Right cardiac atrium (tissue), 5 donors: ENCODE measurements around the gene SEL1L3. TPM values are rescaled to one million over a fixed set of nuclear protein-coding genes. Genes with fewer than 3 reads are reported as not detected.

Experiments used
- ATAC-seq, 2 donors: fragments of 200-7000 bp; cut with Tn5 transposase; one replicate each; pipeline versions ENCODE4 v1.8.0 to v1.9.1; 2020; ENCODE audit warnings: moderate library complexity in 2 of 2, mild to moderate bottlenecking in 1 of 2
- DNase-seq, 3 donors: peaks; one replicate each; pipeline ENCODE4 v3.0.0-alpha.2; 2020
- H3K27ac ChIP-seq: one replicate; pipeline ENCODE4 v1.5.1; 2013; ENCODE audit warnings: mild to moderate bottlenecking, low read length, control low read depth, moderate library complexity
- H3K27me3 ChIP-seq: one replicate; pipeline ENCODE4 v1.6.1; 2013; ENCODE audit not compliant: control insufficient read depth, insufficient read depth
- H3K4me1 ChIP-seq: one replicate; pipeline ENCODE4 v1.6.1; 2013; ENCODE audit warnings: low read length; ENCODE audit not compliant: control insufficient read depth, insufficient read depth
- H3K4me3 ChIP-seq: one replicate; pipeline ENCODE4 v1.5.1; 2013; ENCODE audit warnings: low read length, control low read depth
- H3K9me3 ChIP-seq: one replicate; pipeline ENCODE4 v1.6.1; 2013; ENCODE audit warnings: low read length; ENCODE audit not compliant: control insufficient read depth
- WGBS: extraction: QIAGEN DNeasy Blood & Tissue Kit; methylation state at CpG from one replicate; pipeline ENCODE4 v1.1.7; 2013; 5-methylcytosine and 5-hydroxymethylcytosine counted together
- intact Hi-C, 4 donors: fragments of 100-400 bp; cut with DNase I; formaldehyde crosslinking; loops; one replicate each; pipeline versions ENCODE4 v1.11.0 to v1.14.0; 2022 to 2023
- polyA plus RNA-seq: library from polyadenylated mRNA; stranded (reverse); fragments of 200-250 nt; gene quantifications from one replicate; pipeline ENCODE4 v1.2.3, GENCODE V29; 2013
- total RNA-seq, 4 donors: library from RNA; stranded (reverse); fragmentation: NEBNext Ultra II Directional; extraction: Animal tissue kit (Norgen Biotek cat#: 25700); gene quantifications; one replicate each; pipeline ENCODE4 v1.2.1, GENCODE V29; 2021
- donor health status: healthy with polysubstance abuse.
- donor health status: DM: no; HTN: yes; CAD: no.
- donor health status: DM: no; HTN: no; CAD: no.
- donor health status: DM: no; HTN: yes; CAD: no; lungs with severe emphysema.
- donor health status: DM: yes; HTN: yes; CAD: no.

The SEL1L3 gene
- total and polyA plus RNA-seq, 5 donors = 1.7 to 3.1 (median 2.7) TPM

DNA sequence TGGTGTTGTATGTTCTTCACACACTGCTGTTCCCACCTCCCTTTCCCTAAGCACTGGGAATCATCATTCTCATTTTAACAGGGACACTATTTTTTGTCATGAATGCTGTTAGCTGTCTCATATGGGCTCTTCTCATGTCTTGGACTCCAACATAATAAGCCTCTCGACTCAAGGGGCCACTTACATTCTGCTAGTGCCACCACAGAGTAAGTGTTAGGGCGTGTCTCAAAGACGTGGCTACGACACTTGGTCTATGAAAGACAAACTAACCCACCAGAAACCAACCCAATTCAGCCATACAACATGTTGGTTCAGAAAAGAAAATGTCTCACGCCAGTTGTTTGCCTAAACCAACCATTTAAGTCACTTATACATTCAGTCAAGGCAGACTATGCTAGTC is 32.2 kb downstream of the SEL1L3 start:
- Histone ChIP-seq H3K4me1 (no peaks in the 10 kb centered on the region), H3K9me3 (no peaks in the 10 kb centered on the region), H3K4me3 (no peak overlapping the region), H3K27me3 (no peaks in the 10 kb centered on the region), H3K27ac (no peak overlapping the region)
- intact Hi-C loops = no loop called here
- DNase-seq (no peak), ATAC-seq (no peak)
- WGBS = 95% methylated on average over 5 of the region's 5 CpGs

DNA sequence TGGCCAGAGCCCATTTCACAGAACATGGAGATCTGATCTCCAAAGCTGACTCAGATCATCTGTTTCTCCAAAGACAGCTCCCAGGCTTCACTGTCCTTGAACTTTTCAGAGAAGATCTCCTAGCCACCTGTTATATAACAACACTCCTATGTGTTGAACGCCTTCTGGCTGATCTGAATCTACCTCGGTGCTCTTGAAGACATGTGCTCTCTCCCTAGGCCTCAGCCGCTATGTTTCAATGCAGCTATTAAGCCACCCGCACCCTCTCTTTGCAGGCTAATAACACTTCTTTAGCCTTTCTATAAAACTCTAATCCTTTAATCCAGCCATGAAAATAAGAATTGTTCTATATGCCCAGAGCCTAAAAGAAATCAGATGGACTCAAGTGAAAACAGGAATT is 34.9 kb downstream of the SEL1L3 start:
- Histone ChIP-seq H3K4me1 (no peaks in the 10 kb centered on the region), H3K27ac (no peak overlapping the region), H3K4me3 (no peak overlapping the region), H3K27me3 (no peaks in the 10 kb centered on the region), H3K9me3 (no peaks in the 10 kb centered on the region)
- 94% methylated on average over 4 of the region's 4 CpGs for WGBS
- DNase-seq (no peak), ATAC-seq (no peak)
- intact Hi-C loops = no loop called here

DNA sequence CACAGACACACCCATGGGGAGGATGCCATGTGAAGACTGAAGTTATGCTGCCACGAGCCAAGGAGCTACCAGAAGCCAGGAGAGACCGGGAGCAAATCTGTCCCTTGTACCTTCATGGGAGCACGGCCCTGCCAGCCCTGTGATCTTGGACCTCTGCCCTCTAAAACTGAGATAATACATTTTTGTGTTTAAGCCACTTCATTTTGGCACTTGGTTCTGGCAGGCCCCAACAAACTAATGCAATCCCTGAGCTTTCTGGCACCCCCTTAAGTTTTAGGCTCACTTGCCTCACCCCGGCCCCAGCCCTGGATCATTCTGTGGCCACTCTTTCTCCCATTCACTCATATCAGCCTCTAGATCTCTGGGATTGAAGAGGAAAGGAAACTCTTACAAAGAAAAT is 35.4 kb downstream of the SEL1L3 start:
- WGBS = 48% methylated on average over 4 of the region's 4 CpGs
- DNase-seq = peak; percentile 44 to 69 (median 56)
- no peaks in the 10 kb centered on the region for H3K27me3 ChIP-seq
- no peaks in the 10 kb centered on the region for H3K9me3 ChIP-seq
- peak; percentile 72 to 86 for ATAC-seq
- intact Hi-C loops = no loop called here
- no peak overlapping the region for H3K27ac ChIP-seq
- no peak overlapping the region for H3K4me3 ChIP-seq
- H3K4me1 ChIP-seq = no peaks in the 10 kb centered on the region

DNA sequence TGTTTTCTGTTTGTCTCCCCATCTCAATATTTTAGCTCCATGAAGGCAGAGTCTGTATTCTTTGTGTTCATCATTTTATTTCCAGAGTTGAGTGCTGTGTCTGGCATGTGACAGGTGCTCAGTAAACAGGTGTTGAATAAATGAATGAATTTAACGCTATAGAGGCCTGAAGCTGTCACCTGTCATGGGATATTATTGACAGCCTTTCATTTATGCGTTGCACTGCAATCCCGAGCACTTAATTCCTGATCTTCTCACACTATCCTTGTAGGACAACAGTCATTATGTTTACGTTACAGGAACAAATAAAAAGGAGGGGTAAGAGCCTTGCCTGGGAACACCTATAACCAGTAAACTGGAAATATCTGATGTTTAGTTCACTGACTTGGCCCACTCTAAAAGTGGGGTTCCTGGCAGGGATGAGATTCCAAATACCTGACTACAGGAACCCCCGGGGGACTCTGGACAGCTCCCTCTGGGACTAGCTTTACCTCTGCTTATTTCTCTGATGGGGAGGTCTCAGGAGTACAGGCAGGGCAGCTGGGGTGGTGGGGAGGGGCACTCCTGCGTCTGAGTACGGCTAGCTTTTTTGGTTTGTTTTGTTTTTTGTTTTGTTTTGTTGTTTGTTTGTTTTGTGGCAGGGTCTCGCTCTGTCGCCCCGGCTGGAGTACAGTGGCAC is 36.6 kb downstream of the SEL1L3 start:
- WGBS = 96% methylated on average over 10 of the region's 10 CpGs
- no peaks in the 10 kb centered on the region for H3K27me3 ChIP-seq
- no peaks in the 10 kb centered on the region for H3K4me1 ChIP-seq
- H3K9me3 ChIP-seq = no peaks in the 10 kb centered on the region
- DNase-seq (no peak), ATAC-seq (no peak)
- H3K27ac ChIP-seq = no peak overlapping the region
- H3K4me3 ChIP-seq = no peak overlapping the region
- intact Hi-C loops = no loop called here

DNA sequence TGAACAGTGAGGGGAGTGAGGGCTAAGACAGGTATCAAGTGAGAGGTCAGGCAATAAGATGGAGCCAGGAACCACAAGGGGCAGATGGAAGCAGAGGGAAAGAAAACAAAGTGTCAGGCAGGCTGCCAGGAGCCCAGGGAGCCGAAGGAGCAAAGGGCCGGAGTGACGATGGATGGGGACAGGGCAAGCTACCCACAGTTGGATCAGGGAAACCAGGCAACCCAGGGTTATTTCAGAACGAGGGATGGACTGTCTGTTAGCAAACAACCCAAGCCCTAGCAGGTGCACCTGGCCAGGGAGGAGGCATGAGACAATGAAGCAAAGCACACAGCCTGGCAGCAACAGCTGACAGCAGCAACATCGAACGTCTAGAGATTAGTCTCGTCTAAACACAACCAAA is 39.2 kb downstream of the SEL1L3 start:
- Histone ChIP-seq H3K4me1 (no peaks in the 10 kb centered on the region), H3K27ac (no peak overlapping the region), H3K4me3 (no peak overlapping the region), H3K9me3 (no peaks in the 10 kb centered on the region), H3K27me3 (no peaks in the 10 kb centered on the region)
- no peak for ATAC-seq
- DNase-seq = no peak
- intact Hi-C loops = no loop called here
- 74% methylated on average over 7 of the region's 7 CpGs for WGBS

DNA sequence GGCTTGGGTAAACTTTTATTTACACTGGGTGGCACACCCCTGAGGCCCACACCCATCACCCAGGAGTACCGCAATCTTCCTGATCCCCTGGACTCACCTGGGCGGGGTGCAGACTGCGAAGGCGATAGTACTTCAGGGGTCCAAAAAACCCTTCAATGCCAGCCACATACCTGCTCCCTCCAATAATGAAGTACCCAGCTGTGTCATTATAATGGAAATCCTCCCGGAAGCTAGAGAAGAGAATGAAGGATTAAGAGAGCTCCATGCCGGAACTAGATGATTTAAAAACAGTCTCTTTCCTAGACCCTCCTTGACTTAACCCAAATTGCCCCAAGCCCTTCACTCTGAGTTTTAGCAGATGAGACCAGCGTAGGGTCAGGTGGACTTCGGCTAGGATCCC is 40.9 kb downstream of the SEL1L3 start:
- ATAC-seq = no peak

DNA sequence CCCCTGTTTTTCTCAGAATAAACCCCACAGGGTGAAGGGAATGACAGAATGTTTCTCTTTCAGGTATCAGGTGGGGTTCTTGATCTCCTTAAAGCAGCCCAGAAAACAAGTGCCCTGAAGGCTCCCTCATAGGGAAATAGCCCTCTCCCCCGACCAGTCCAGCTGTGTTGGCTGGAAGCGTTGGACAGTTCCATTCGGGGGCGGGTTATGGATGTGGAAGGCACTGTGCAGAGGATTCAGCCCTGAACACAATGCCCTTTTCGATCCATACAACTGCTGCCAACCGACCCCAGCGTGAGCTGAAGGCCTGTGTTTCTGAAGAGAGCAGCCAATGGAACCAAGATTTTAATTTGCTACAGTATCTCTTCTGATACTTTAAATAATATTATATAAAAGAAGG is 41.5 kb downstream of the SEL1L3 start:
- Histone ChIP-seq H3K4me3 (no peak overlapping the region), H3K27ac (no peak overlapping the region), H3K9me3 (no peaks in the 10 kb centered on the region), H3K27me3 (no peaks in the 10 kb centered on the region), H3K4me1 (no peaks in the 10 kb centered on the region)
- no peak for ATAC-seq
- no peak for DNase-seq
- 82% methylated on average over 7 of the region's 7 CpGs for WGBS
- intact Hi-C loops = no loop called here

More for the DNA sequence above, 40.9 kb downstream of the SEL1L3 start:
- H3K4me3 ChIP-seq = no peak overlapping the region
- DNase-seq = no peak
- no peaks in the 10 kb centered on the region for H3K4me1 ChIP-seq
- intact Hi-C loops = no loop called here
- no peaks in the 10 kb centered on the region for H3K9me3 ChIP-seq
- 93% methylated on average over 8 of the region's 8 CpGs for WGBS
- H3K27ac ChIP-seq = no peak overlapping the region
- H3K27me3 ChIP-seq = no peaks in the 10 kb centered on the region

DNA sequence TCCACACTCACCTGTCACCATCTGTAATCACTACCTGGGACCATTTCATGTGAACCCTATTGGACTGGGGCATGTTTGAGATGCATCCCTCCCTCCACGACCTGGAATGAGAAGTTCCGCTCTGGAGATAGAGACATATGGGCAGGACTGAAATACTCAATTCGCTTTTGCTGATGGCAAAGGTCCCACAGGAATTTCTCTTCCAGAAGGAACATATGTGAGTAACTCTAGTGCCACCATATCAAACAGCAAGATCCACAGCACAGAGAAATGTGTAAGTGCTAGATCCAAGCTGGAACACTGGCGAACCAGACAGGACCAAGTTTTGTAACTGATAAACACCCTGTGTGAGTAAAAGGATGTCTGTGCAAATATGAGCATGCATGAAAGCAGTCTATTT is 43.9 kb downstream of the SEL1L3 start:
- ATAC-seq = no peak

DNA sequence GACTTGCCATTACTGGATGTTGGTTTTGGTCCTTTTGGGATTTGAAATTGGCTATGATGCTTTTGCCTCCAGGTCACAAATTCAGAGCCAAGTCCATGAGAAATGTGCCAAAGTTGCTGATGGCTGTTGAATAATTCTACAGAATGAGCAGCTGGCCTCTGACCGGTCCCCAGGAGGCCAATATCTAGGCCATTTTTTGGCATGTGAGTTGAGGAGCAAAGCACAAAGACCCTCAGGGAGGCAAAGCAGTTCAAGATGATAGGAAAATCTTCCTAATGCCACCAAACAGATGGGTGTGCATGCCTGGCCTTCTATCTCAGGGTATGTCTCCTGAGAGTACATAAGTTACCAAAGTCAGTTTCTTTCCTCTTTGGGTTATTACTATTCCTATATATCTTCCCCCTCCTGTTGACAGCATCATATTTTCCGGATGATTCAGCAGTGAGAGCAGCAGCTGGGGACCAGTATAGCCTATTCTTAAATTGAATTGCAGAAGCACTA is 44.4 kb downstream of the SEL1L3 start:
- Histone ChIP-seq H3K4me3 (no peak overlapping the region), H3K4me1 (no peaks in the 10 kb centered on the region), H3K27ac (no peak overlapping the region), H3K9me3 (no peaks in the 10 kb centered on the region), H3K27me3 (no peaks in the 10 kb centered on the region)
- intact Hi-C loops = no loop called here
- DNase-seq = no peak
- no peak for ATAC-seq
- 68% methylated on average over 2 of the region's 2 CpGs for WGBS

More for the DNA sequence above, 43.9 kb downstream of the SEL1L3 start:
- no peaks in the 10 kb centered on the region for H3K27me3 ChIP-seq
- no peaks in the 10 kb centered on the region for H3K9me3 ChIP-seq
- no peak for DNase-seq
- H3K4me3 ChIP-seq = no peak overlapping the region
- H3K27ac ChIP-seq = no peak overlapping the region
- 65% methylated on average over 4 of the region's 4 CpGs for WGBS
- H3K4me1 ChIP-seq = no peaks in the 10 kb centered on the region
- intact Hi-C loops = no loop called here

DNA sequence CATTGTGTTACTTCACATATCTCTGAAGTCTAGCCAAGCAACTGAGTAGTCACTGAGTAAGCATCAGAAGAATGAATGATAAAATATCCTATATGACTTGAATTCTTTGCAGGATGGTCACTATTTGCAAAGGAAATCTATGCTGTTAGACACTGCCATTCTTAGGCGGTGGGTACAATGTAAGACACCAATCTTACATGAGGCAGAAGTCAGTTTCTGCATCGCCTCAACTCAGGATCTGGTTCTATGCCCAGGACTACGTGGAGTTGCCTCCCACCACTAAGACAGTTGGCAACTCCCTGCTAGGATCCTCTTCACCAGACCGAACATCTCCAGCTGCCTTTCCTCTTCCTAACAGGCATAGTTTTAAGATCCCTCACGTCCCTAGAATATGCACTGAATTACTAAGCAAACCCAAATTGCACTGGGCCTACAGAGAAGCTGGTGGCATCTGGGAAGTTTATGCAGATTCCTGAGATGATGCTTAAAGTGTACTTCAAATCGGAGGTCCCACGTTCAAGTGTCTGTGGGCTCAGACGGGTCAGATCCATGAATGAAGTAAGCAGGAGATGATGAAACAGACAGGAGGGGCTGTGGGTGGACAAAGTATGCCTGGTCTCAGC is 45.6 kb downstream of the SEL1L3 start:
- Histone ChIP-seq H3K4me1 (no peaks in the 10 kb centered on the region), H3K27ac (no peak overlapping the region), H3K27me3 (no peaks in the 10 kb centered on the region), H3K9me3 (no peaks in the 10 kb centered on the region), H3K4me3 (no peak overlapping the region)
- 88% methylated on average over 8 of the region's 8 CpGs for WGBS
- DNase-seq (no peak), ATAC-seq (no peak)
- intact Hi-C loops = no loop called here

DNA sequence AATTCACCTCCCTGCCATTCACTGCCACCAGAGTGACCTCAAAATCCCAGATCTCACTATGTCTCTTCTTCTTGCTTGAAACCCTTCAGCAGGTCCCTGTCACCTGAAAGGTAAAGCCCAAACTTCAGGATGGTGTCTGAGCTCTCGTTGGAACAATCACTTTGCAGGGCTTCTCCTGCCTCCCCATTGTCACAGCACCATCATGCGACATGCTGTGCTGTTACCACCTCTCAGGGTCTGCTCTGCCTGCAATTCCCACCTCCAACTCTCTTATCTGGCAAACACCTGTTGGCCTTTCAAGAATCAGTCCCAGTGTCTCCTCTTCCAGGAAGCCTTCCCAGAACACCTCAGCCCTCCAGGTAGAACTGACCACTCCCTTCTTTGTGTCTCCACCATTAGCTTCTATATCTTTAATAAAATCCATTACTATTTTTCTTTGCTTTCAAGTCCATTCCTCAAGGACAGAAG is 46.2 kb downstream of the SEL1L3 start:
- Histone ChIP-seq H3K27ac (no peak overlapping the region), H3K4me3 (no peak overlapping the region), H3K9me3 (no peaks in the 10 kb centered on the region), H3K4me1 (no peaks in the 10 kb centered on the region), H3K27me3 (no peaks in the 10 kb centered on the region)
- WGBS = 92% methylated on average over 2 of the region's 2 CpGs
- DNase-seq = no peak
- intact Hi-C loops = no loop called here
- ATAC-seq = no peak
